Fibroblast of lung (primary cell): ENCODE results near the gene YJEFN3. TPM values are rescaled to one million over a fixed set of nuclear protein-coding genes. Genes with fewer than 3 reads are reported as not detected.

ENCODE experiments used
- DNase-seq, 2 donors: peaks; one replicate each; pipeline versions ENCODE4 v3.0.0 to v3.0.0-alpha.2; 2010; ENCODE audit warnings: low read depth in 2 of 2
- H2AFZ ChIP-seq: 2 replicates; pipeline ENCODE4 v1.5.1; 2012; ENCODE audit warnings: low read length, control low read depth, inconsistent platforms
- H3K27ac ChIP-seq: 2 replicates; pipeline ENCODE4 v1.5.1; 2011; ENCODE audit warnings: low read length, control low read depth; ENCODE audit not compliant: insufficient read depth
- H3K27me3 ChIP-seq: 2 replicates; pipeline ENCODE4 v1.5.1; 2011; ENCODE audit warnings: mild to moderate bottlenecking, low read length; ENCODE audit not compliant: control insufficient read depth, insufficient read depth
- H3K36me3 ChIP-seq: 2 replicates; pipeline ENCODE4 v1.5.1; 2011; ENCODE audit warnings: low read length; ENCODE audit not compliant: control insufficient read depth, insufficient read depth
- H3K4me1 ChIP-seq: 2 replicates; pipeline ENCODE4 v1.5.1; 2011; ENCODE audit warnings: low read length; ENCODE audit not compliant: control insufficient read depth, insufficient read depth; ENCODE audit errors: extremely low read depth
- H3K4me2 ChIP-seq: 2 replicates; pipeline ENCODE4 v1.5.1; 2011; ENCODE audit warnings: low read length, control low read depth; ENCODE audit not compliant: insufficient read depth; ENCODE audit errors: extremely low read depth
- H3K4me3 ChIP-seq, 4 experiments: fragments of 200-600 bp in 1 of 4; sonication (generic) in 1 of 4; replicated peaks in 1 of 4; 2 replicates each; pipeline ENCODE4 v1.5.1; 2011 to 2016; ENCODE audit warnings: low read length in 4 of 4, low read depth in 3 of 4, mild to moderate bottlenecking in 3 of 4, control low read depth in 2 of 4, inconsistent platforms in 1 of 4, mixed read lengths in 1 of 4; ENCODE audit not compliant: insufficient read depth in 1 of 4; ENCODE audit errors: control extremely low read depth in 1 of 4
- H3K79me2 ChIP-seq: 2 replicates; pipeline ENCODE4 v1.5.1; 2012; ENCODE audit warnings: mild to moderate bottlenecking, low read length, inconsistent platforms; ENCODE audit not compliant: control insufficient read depth, insufficient read depth
- H3K9ac ChIP-seq: 2 replicates; pipeline ENCODE4 v1.5.1; 2011; ENCODE audit warnings: mild to moderate bottlenecking, low read length, control low read depth; ENCODE audit not compliant: insufficient read depth
- H3K9me3 ChIP-seq: 2 replicates; pipeline ENCODE4 v1.5.1; 2012; ENCODE audit warnings: low read depth, low read length; ENCODE audit not compliant: control insufficient read depth, insufficient read depth
- H4K20me1 ChIP-seq: 2 replicates; pipeline ENCODE4 v1.5.1; 2011; ENCODE audit warnings: low read length; ENCODE audit not compliant: control insufficient read depth, insufficient read depth; ENCODE audit errors: extremely low read depth
- EZH2 ChIP-seq: IDR thresholded peaks from 2 replicates; pipeline ENCODE4 v1.5.1; 2012; ENCODE audit warnings: low read length, control low read depth, mild to moderate bottlenecking; ENCODE audit errors: missing control alignments
- polyA plus RNA-seq, 2 donors: library from polyadenylated mRNA; depleted of rRNA in 1 of 2; stranded (reverse) in 1 of 2; unstranded in 1 of 2; fragments of >200 nt; gene quantifications; 2 replicates each; pipeline ENCODE4 v1.2.1, GENCODE V29; 2011 to 2012; ENCODE audit warnings: missing spikeins in 1 of 2
- total RNA-seq: library from RNA; depleted of rRNA; stranded (reverse); fragments of >200 nt; gene quantifications from 2 replicates; pipeline ENCODE4 v1.2.1, GENCODE V29; 2014
- TF ChIP-seq, protein P1 (sequence below), 2 donors: IDR thresholded peaks in 1 of 2; conservative IDR thresholded peaks in 1 of 2; 1 replicate in 1 of 2; 2 replicates in 1 of 2; pipeline ENCODE4 v1.5.1; 2011 to 2012; ENCODE audit warnings: low read length in 2 of 2, control low read depth in 1 of 2, inconsistent platforms in 1 of 2, low read depth in 1 of 2, mild to moderate bottlenecking in 1 of 2

Gene YJEFN3
- total and polyA plus RNA-seq, 2 donors (not counting 1 experiment from before 2014, with no cell fraction given): 0.50 to 0.62 TPM

DNA sequence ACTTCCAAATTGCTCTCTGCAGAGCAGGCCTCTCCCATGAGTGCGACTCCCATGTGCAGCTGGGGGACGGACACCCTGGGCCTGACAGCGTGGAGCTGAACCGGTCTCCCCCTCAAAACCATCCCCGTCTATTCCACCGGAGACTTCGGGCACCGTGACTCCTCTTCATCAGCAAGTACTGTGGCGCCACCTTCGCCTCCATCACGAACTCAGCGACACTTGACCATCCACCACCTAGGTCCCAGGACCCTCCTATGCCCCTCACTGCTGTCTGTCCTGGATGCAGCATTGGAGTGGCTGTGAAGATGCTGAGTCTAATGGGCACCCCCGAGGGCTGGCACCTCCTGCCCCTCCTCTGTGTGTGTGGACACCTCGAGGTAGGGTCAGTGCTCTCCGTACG is 29.9 kb downstream of the YJEFN3 start:
- H3K9me3 ChIP-seq: no peaks in the 10 kb centered on the region
- no peak overlapping the region for H2AFZ ChIP-seq
- no peak overlapping the region for H3K4me2 ChIP-seq
- no peak for TF ChIP-seq EZH2
- TF ChIP-seq, protein P1, sequence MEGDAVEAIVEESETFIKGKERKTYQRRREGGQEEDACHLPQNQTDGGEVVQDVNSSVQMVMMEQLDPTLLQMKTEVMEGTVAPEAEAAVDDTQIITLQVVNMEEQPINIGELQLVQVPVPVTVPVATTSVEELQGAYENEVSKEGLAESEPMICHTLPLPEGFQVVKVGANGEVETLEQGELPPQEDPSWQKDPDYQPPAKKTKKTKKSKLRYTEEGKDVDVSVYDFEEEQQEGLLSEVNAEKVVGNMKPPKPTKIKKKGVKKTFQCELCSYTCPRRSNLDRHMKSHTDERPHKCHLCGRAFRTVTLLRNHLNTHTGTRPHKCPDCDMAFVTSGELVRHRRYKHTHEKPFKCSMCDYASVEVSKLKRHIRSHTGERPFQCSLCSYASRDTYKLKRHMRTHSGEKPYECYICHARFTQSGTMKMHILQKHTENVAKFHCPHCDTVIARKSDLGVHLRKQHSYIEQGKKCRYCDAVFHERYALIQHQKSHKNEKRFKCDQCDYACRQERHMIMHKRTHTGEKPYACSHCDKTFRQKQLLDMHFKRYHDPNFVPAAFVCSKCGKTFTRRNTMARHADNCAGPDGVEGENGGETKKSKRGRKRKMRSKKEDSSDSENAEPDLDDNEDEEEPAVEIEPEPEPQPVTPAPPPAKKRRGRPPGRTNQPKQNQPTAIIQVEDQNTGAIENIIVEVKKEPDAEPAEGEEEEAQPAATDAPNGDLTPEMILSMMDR (conservative IDR thresholded peaks at IDR 0.05 in 1 of 2, IDR thresholded peaks at IDR 0.05 in 1 of 2; ENCODE audit: low read depth in 1 of 2, low read length in 2 of 2): no peak
- H4K20me1 ChIP-seq: no peaks in the 10 kb centered on the region
- H3K27ac ChIP-seq: no peak overlapping the region
- no peaks in the 10 kb centered on the region for H3K4me1 ChIP-seq
- H3K4me3 ChIP-seq: no peak overlapping the region
- H3K9ac ChIP-seq: no peak overlapping the region
- no peak for DNase-seq
- no peaks in the 10 kb centered on the region for H3K79me2 ChIP-seq
- no peaks in the 10 kb centered on the region for H3K27me3 ChIP-seq
- H3K36me3 ChIP-seq: no peaks in the 10 kb centered on the region

DNA sequence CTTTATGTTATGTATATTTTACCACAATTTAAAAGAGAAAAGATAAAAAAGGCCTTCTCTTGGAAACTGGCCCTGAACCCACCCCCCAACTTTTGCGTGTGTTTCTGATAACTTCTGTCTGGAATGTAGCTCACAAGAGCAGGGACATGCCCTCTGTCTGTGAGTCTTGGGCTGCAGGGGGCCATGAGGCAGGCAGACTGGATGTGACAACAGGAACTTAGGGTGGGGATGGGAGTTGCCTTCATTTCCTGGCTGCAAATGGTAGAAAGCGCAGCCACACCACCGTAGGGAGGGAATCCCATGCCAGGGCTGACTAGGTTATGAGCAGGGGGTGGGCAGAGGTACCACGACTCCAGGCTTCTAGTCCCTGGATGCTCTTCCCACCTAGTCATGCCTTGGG is 31.2 kb downstream of the YJEFN3 start:
- TF ChIP-seq, protein P1 (conservative IDR thresholded peaks at IDR 0.05 in 1 of 2, IDR thresholded peaks at IDR 0.05 in 1 of 2; ENCODE audit: low read depth in 1 of 2, low read length in 2 of 2): no peak
- TF ChIP-seq EZH2: no peak
- Histone ChIP-seq H3K27ac (no peak overlapping the region), H3K27me3 (no peaks in the 10 kb centered on the region), H3K4me2 (no peak overlapping the region), H3K9ac (no peak overlapping the region), H3K4me3 (no peak overlapping the region), H3K4me1 (no peaks in the 10 kb centered on the region), H3K9me3 (no peaks in the 10 kb centered on the region), H4K20me1 (no peaks in the 10 kb centered on the region), H2AFZ (no peak overlapping the region), H3K36me3 (no peaks in the 10 kb centered on the region), H3K79me2 (no peaks in the 10 kb centered on the region)
- no peak for DNase-seq

DNA sequence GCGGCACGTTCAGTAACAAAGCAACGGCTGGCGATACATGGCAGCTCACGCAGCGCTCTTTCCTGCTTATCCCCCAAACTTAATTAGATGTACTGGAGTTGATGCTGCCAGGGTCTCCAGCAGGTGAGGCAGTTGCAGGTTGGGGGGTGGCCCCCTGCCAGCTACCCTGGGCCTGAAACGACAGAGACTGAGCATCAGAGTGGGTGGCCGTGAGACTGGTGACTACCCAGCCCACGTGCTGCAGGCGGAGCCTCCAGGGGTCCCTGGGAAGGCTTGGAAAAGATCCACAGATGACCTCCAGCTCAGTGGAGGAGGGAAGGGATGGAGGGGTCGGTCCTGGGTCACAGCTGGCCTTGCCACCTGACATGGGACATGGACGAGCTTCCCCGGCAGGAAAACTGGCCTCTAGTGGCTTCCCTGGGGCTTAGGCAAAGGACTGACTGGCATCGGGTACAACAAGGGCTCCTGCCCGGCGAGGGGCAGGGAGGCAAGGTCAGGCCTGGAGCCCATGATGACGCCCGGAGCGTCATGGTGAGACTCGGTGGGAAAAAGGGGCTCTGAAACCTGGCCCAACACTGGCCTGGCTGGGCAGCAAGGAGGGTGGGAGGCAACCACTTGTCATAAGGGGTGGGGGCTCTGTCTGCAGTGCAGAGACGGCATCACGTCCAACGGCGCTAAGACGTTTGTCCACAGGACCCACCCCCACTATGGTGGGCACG is 33.4 kb downstream of the YJEFN3 start:
- TF ChIP-seq, protein P1 (conservative IDR thresholded peaks at IDR 0.05 in 1 of 2, IDR thresholded peaks at IDR 0.05 in 1 of 2; ENCODE audit: low read depth in 1 of 2, low read length in 2 of 2): no peak
- no peak overlapping the region for H3K4me2 ChIP-seq
- H3K4me3 ChIP-seq: no peak overlapping the region
- H3K79me2 ChIP-seq: no peaks in the 10 kb centered on the region
- H3K9ac ChIP-seq: no peak overlapping the region
- no peaks in the 10 kb centered on the region for H4K20me1 ChIP-seq
- H2AFZ ChIP-seq: no peak overlapping the region
- H3K27ac ChIP-seq: no peak overlapping the region
- no peaks in the 10 kb centered on the region for H3K36me3 ChIP-seq
- no peaks in the 10 kb centered on the region for H3K4me1 ChIP-seq
- no peaks in the 10 kb centered on the region for H3K27me3 ChIP-seq
- H3K9me3 ChIP-seq: no peaks in the 10 kb centered on the region
- DNase-seq: no peak
